ENCODE results near the gene KCNE1. TPM values are rescaled to one million over a fixed set of nuclear protein-coding genes. Genes with fewer than 3 reads are reported as not detected.

Gene KCNE1
- total RNA-seq, 1 donor from 2014 or later: 0.32 TPM

GRCh38 chr21:34523019-34523555 is 11.1 kb upstream of the KCNE1 start:
- H3K27me3 Mint-ChIP-seq (ENCODE audit: low read depth): no peaks in the 10 kb centered on the region
- DNase-seq (ENCODE audit: low spot score): no peak
- H3K4me1 Mint-ChIP-seq (ENCODE audit: low read depth): peaks cover 91% of the 10 kb centered on the region
- no peak for TF ChIP-seq CTCF (IDR thresholded peaks at IDR 0.05)
- peaks cover 6% of the 10 kb centered on the region for H3K9me3 Mint-ChIP-seq (ENCODE audit: low read depth)
- H3K36me3 Mint-ChIP-seq (ENCODE audit: low read depth): peaks cover 39% of the 10 kb centered on the region
- peak overlapping the region; percentile 8 for H3K27ac Mint-ChIP-seq (ENCODE audit: unreplicated experiment)
- H3K4me3 Mint-ChIP-seq (ENCODE audit: unreplicated experiment): peak overlapping the region; percentile 35

GRCh38 chr21:34522284-34522683 is 10.3 kb upstream of the KCNE1 start:
- Mint-ChIP-seq H3K4me3 (ENCODE audit: unreplicated experiment) (peak overlapping the region; percentile 3), H3K27ac (ENCODE audit: unreplicated experiment) (peak overlapping the region; percentile 74), H3K9me3 (ENCODE audit: low read depth) (no peaks in the 10 kb centered on the region), H3K4me1 (ENCODE audit: low read depth) (peaks cover 91% of the 10 kb centered on the region), H3K27me3 (ENCODE audit: low read depth) (no peaks in the 10 kb centered on the region), H3K36me3 (ENCODE audit: low read depth) (peaks cover 47% of the 10 kb centered on the region)
- DNase-seq (ENCODE audit: low spot score): no peak
- no peak for TF ChIP-seq CTCF (IDR thresholded peaks at IDR 0.05)

- Mint-ChIP-seq H3K4me3 (ENCODE audit: unreplicated experiment) (no peak overlapping the region), H3K27ac (ENCODE audit: unreplicated experiment) (peak overlapping the region; percentile 74), H3K27me3 (ENCODE audit: low read depth) (no peaks in the 10 kb centered on the region), H3K36me3 (ENCODE audit: low read depth) (peaks cover 52% of the 10 kb centered on the region), H3K9me3 (ENCODE audit: low read depth) (no peaks in the 10 kb centered on the region), H3K4me1 (ENCODE audit: low read depth) (peaks cover 88% of the 10 kb centered on the region)
- no peak for DNase-seq (ENCODE audit: low spot score)
- TF ChIP-seq CTCF (IDR thresholded peaks at IDR 0.05): no peak
Observed at GRCh38 chr21:34521561-34521960, 9.6 kb upstream of the KCNE1 start.

GRCh38 chr21:34520764-34521508 is 8.9 kb upstream of the KCNE1 start:
- no peak for DNase-seq (ENCODE audit: low spot score)
- no peaks in the 10 kb centered on the region for H3K9me3 Mint-ChIP-seq (ENCODE audit: low read depth)
- no peak for TF ChIP-seq CTCF (IDR thresholded peaks at IDR 0.05)
- peak overlapping the region; percentile 74 for H3K27ac Mint-ChIP-seq (ENCODE audit: unreplicated experiment)
- H3K27me3 Mint-ChIP-seq (ENCODE audit: low read depth): no peaks in the 10 kb centered on the region
- H3K4me3 Mint-ChIP-seq (ENCODE audit: unreplicated experiment): no peak overlapping the region
- peaks cover 53% of the 10 kb centered on the region for H3K36me3 Mint-ChIP-seq (ENCODE audit: low read depth)
- peaks cover 81% of the 10 kb centered on the region for H3K4me1 Mint-ChIP-seq (ENCODE audit: low read depth)

- H3K9me3 Mint-ChIP-seq (ENCODE audit: low read depth): no peaks in the 10 kb centered on the region
- no peaks in the 10 kb centered on the region for H3K27me3 Mint-ChIP-seq (ENCODE audit: low read depth)
- no peak for DNase-seq (ENCODE audit: low spot score)
- TF ChIP-seq CTCF (IDR thresholded peaks at IDR 0.05): no peak
- peaks cover 53% of the 10 kb centered on the region for H3K36me3 Mint-ChIP-seq (ENCODE audit: low read depth)
- H3K4me3 Mint-ChIP-seq (ENCODE audit: unreplicated experiment): no peak overlapping the region
- peak overlapping the region; percentile 41 for H3K27ac Mint-ChIP-seq (ENCODE audit: unreplicated experiment)
- H3K4me1 Mint-ChIP-seq (ENCODE audit: low read depth): peaks cover 75% of the 10 kb centered on the region
Observed at GRCh38 chr21:34520281-34520680, 8.3 kb upstream of the KCNE1 start.
